H1 (cell line): Measurements from ENCODE around the gene C17orf107. TPM values are rescaled to one million over a fixed set of nuclear protein-coding genes. Genes with fewer than 3 reads are reported as not detected.
A peak's percentile ranks its signal among the peaks of the same experiment; 100 is the strongest.

Experiments
- CTCF ChIA-PET: fragments of 300-600 bp; sonication (Branson Sonifier 250); formaldehyde crosslinking; loops from one replicate; lab custom pipeline; 2021; ENCODE audit not compliant: partially characterized antibody; lab: Charles Lee
- POLR2A ChIA-PET: fragments of 300-600 bp; sonication (Branson Sonifier 250); formaldehyde crosslinking; loops from one replicate; lab custom pipeline; 2021; ENCODE audit warnings: inconsistent platforms; ENCODE audit not compliant: partially characterized antibody; lab: Charles Lee
- DNase-seq, 2 experiments: peaks; one replicate each; pipeline versions ENCODE4 v3.0.0 to v3.0.0-alpha.2; 2010 to 2022; ENCODE audit warnings: low spot score in 2 of 2, low read depth in 1 of 2, mixed read lengths in 1 of 2
- FAIRE-seq: peaks from 2 replicates; lab custom pipeline; 2011; peaks lifted over from hg19 to GRCh38; lab: Jason Lieb, UNC
- H2AFZ ChIP-seq: 2 replicates; pipeline ENCODE4 v1.8.1; 2012; ENCODE audit warnings: low read length, inconsistent platforms
- H2AK5ac ChIP-seq: 2 replicates; pipeline ENCODE4 v1.6.1; 2013; ENCODE audit warnings: low read depth, low read length
- H2BK120ac ChIP-seq: replicated peaks from 2 replicates; pipeline ENCODE3; 2013; ENCODE audit warnings: low read depth, low read length, inconsistent platforms
- H2BK12ac ChIP-seq: 2 replicates; pipeline ENCODE4 v1.6.1; 2013; ENCODE audit warnings: low read depth, low read length
- H2BK15ac ChIP-seq: 2 replicates; pipeline ENCODE4 v1.6.1; 2013; ENCODE audit warnings: low read length
- H2BK20ac ChIP-seq: 2 replicates; pipeline ENCODE4 v1.6.1; 2013; ENCODE audit warnings: low read length
- H2BK5ac ChIP-seq: 2 replicates; pipeline ENCODE4 v1.6.1; 2013; ENCODE audit warnings: low read depth, low read length
- H3K14ac ChIP-seq: 2 replicates; pipeline ENCODE4 v1.6.1; 2013; ENCODE audit warnings: inconsistent platforms; ENCODE audit not compliant: insufficient read length
- H3K18ac ChIP-seq: 2 replicates; pipeline ENCODE4 v1.6.1; 2013; ENCODE audit warnings: low read length; ENCODE audit errors: extremely low read depth
- H3K23ac ChIP-seq: 2 replicates; pipeline ENCODE4 v1.6.1; 2013; ENCODE audit warnings: inconsistent platforms; ENCODE audit not compliant: insufficient read length
- H3K23me2 ChIP-seq: 2 replicates; pipeline ENCODE4 v1.6.1; 2013; ENCODE audit warnings: low read depth, low read length
- H3K27ac ChIP-seq: 2 replicates; pipeline ENCODE4 v1.6.1; 2011; ENCODE audit warnings: low read depth, low read length, inconsistent platforms
- H3K27me3 ChIP-seq, 4 experiments: replicated peaks in 1 of 4; 1 replicate in 1 of 4; 2 replicates in 3 of 4; pipeline versions ENCODE4 v1.6.1 to v1.8.1; 2011 to 2013; ENCODE audit warnings: low read length in 3 of 4, mild to moderate bottlenecking in 3 of 4, inconsistent platforms in 2 of 4, mixed read lengths in 2 of 4, moderate library complexity in 1 of 4; ENCODE audit not compliant: control insufficient read depth in 3 of 4, insufficient read depth in 3 of 4; ENCODE audit errors: extremely low read depth in 1 of 4
- H3K36me3 ChIP-seq, 4 experiments: 2 replicates each; pipeline versions ENCODE4 v1.6.1 to v1.8.1; 2011 to 2013; ENCODE audit warnings: mild to moderate bottlenecking in 4 of 4, low read length in 3 of 4, moderate library complexity in 2 of 4, control low read depth in 1 of 4, inconsistent platforms in 1 of 4; ENCODE audit not compliant: insufficient read depth in 4 of 4, control insufficient read depth in 2 of 4
- H3K4ac ChIP-seq: replicated peaks from 2 replicates; pipeline ENCODE3; 2013; ENCODE audit warnings: low read length, low read depth, mixed read lengths, inconsistent platforms; ENCODE audit not compliant: insufficient read length
- H3K4me1 ChIP-seq, 4 experiments: replicated peaks in 1 of 4; 1 replicate in 1 of 4; 2 replicates in 3 of 4; pipeline versions ENCODE4 v1.6.1 to v1.8.1; 2011 to 2013; ENCODE audit warnings: low read length in 3 of 4, inconsistent platforms in 2 of 4, mixed read lengths in 1 of 4; ENCODE audit not compliant: insufficient read depth in 4 of 4, control insufficient read depth in 3 of 4
- H3K4me2 ChIP-seq, 2 experiments: 2 replicates each; pipeline versions ENCODE4 v1.6.1 to v1.8.1; 2011 to 2013; ENCODE audit warnings: low read depth in 2 of 2, low read length in 2 of 2, control low read depth in 1 of 2, inconsistent platforms in 1 of 2, mild to moderate bottlenecking in 1 of 2; ENCODE audit not compliant: insufficient read depth in 1 of 2
- H3K4me3 ChIP-seq, 4 experiments: fragments of 200-600, 300-600 bp in 1 of 4; sonication (generic), shearing (Covaris generic), sonication (Bioruptor Twin) in 1 of 4; 2 replicates each; pipeline versions ENCODE4 v1.5.1 to v1.8.1; 2011 to 2016; ENCODE audit warnings: low read length in 4 of 4, low read depth in 3 of 4, control low read depth in 2 of 4, inconsistent platforms in 2 of 4, mild to moderate bottlenecking in 2 of 4, mixed read lengths in 1 of 4, moderate library complexity in 1 of 4; ENCODE audit not compliant: insufficient read depth in 2 of 4; ENCODE audit errors: extremely low read depth in 1 of 4
- H3K56ac ChIP-seq: replicated peaks from 2 replicates; pipeline ENCODE3; 2013; ENCODE audit warnings: low read depth, mild to moderate bottlenecking, mixed read lengths, low read length, inconsistent platforms; ENCODE audit not compliant: insufficient read length
- H3K79me1 ChIP-seq: 2 replicates; pipeline ENCODE4 v1.6.1; 2013; ENCODE audit warnings: low read depth, low read length, control low read depth
- H3K79me2 ChIP-seq, 2 experiments: 2 replicates each; pipeline versions ENCODE4 v1.6.1 to v1.8.1; 2012 to 2013; ENCODE audit warnings: low read length in 2 of 2, mild to moderate bottlenecking in 2 of 2, inconsistent platforms in 1 of 2; ENCODE audit not compliant: insufficient read depth in 2 of 2, control insufficient read depth in 1 of 2
- H3K9ac ChIP-seq, 4 experiments: replicated peaks in 1 of 4; 1 replicate in 1 of 4; 2 replicates in 3 of 4; pipeline versions ENCODE4 v1.6.1 to v1.8.1; 2011 to 2013; ENCODE audit warnings: low read depth in 3 of 4, low read length in 3 of 4, control low read depth in 2 of 4, mild to moderate bottlenecking in 2 of 4, moderate library complexity in 2 of 4, inconsistent platforms in 1 of 4; ENCODE audit errors: extremely low read depth in 1 of 4
- H3K9me3 ChIP-seq, 2 experiments: 2 replicates each; pipeline versions ENCODE4 v1.6.1 to v1.8.1; 2012 to 2013; ENCODE audit warnings: mild to moderate bottlenecking in 2 of 2, moderate library complexity in 2 of 2, control low read depth in 1 of 2, inconsistent platforms in 1 of 2, low read depth in 1 of 2, low read length in 1 of 2, mixed read lengths in 1 of 2; ENCODE audit not compliant: insufficient read depth in 2 of 2
- H4K20me1 ChIP-seq, 2 experiments: replicated peaks in 1 of 2; 2 replicates each; pipeline versions ENCODE3 to v1.8.1; 2011 to 2013; ENCODE audit warnings: inconsistent platforms in 2 of 2, low read length in 2 of 2, mild to moderate bottlenecking in 1 of 2; ENCODE audit not compliant: insufficient read depth in 2 of 2, control insufficient read depth in 1 of 2
- H4K5ac ChIP-seq: 2 replicates; pipeline ENCODE4 v1.6.1; 2013; ENCODE audit warnings: low read length, low read depth, mixed read lengths, inconsistent platforms; ENCODE audit not compliant: insufficient read length
- H4K8ac ChIP-seq: 2 replicates; pipeline ENCODE4 v1.8.0; 2013; ENCODE audit warnings: mild to moderate bottlenecking, moderate library complexity, low read length, inconsistent platforms; ENCODE audit not compliant: insufficient read depth; ENCODE audit errors: extremely low read depth
- H4K91ac ChIP-seq: replicated peaks from 2 replicates; pipeline ENCODE3; 2013; ENCODE audit warnings: low read length, mixed read lengths, inconsistent platforms; ENCODE audit not compliant: insufficient read length
- CHD1 ChIP-seq: IDR thresholded peaks from 2 replicates; pipeline ENCODE4 v1.6.1; 2012; ENCODE audit warnings: low read depth, low read length, improper control_type of control experiment
- POLR2A ChIP-seq, 2 experiments: IDR thresholded peaks; 1 replicate in 1 of 2; 2 replicates in 1 of 2; pipeline ENCODE4 v1.6.1; 2011; ENCODE audit warnings: low read depth in 2 of 2, low read length in 2 of 2, mild to moderate bottlenecking in 2 of 2; ENCODE audit errors: control extremely low read depth in 1 of 2
- POLR2AphosphoS5 ChIP-seq: IDR thresholded peaks from 2 replicates; pipeline ENCODE4 v1.6.1; 2011; ENCODE audit warnings: low read depth, low read length
- SIN3A ChIP-seq, 2 experiments: IDR thresholded peaks in 1 of 2; conservative IDR thresholded peaks in 1 of 2; 2 replicates each; pipeline ENCODE4 v1.6.1; 2011 to 2012; ENCODE audit warnings: low read length in 2 of 2, improper control_type of control experiment in 1 of 2, low read depth in 1 of 2, mild to moderate bottlenecking in 1 of 2
- WGBS, 2 experiments: shearing (Covaris generic) in 1 of 2; methylation state at CpG; one replicate each; pipeline versions ENCODE4 v1.1.6 to v1.1.7; 2013 to 2015; ENCODE audit warnings: low lambda C conversion rate in 2 of 2, mixed read lengths in 2 of 2, inconsistent platforms in 1 of 2, low coverage in 1 of 2, missing lambda C conversion rate in 1 of 2; ENCODE audit not compliant: insufficient replicate concordance in 2 of 2, insufficient coverage in 1 of 2, insufficient read length in 1 of 2; ENCODE audit errors: extremely low coverage in 1 of 2, missing lambda C conversion rate in 1 of 2; 5-methylcytosine and 5-hydroxymethylcytosine counted together
- polyA plus RNA-seq, 7 experiments: library from polyadenylated mRNA; depleted of rRNA in 3 of 7; stranded (reverse) in 5 of 7; unstranded in 2 of 7; fragments of >200 nt in 5 of 7; fragments of 200-250 nt in 2 of 7; gene quantifications; 1 replicate in 5 of 7; 2 replicates in 1 of 7; 4 replicates in 1 of 7; pipeline versions ENCODE4 v1.2.1 to v1.2.3, GENCODE V29; 2011 to 2013; ENCODE audit warnings: missing spikeins in 2 of 7, mixed read lengths in 2 of 7
- total RNA-seq: library from RNA; stranded (reverse); fragmentation: NEBNext Ultra II Directional; extraction: Animal tissue kit (Norgen Biotek cat#: 25700); gene quantifications from 2 replicates; pipeline ENCODE4 v1.2.1, GENCODE V29; 2021

C17orf107 gene
- total and polyA plus RNA-seq, 2 of the 8 experiments (the other 6 are each of a cell fraction or from before 2014, with no cell fraction given): 0.39 to 0.45 TPM

GRCh38 chr17:4944554-4945175 lies 45.3 kb downstream of the C17orf107 start:
- no peak overlapping the region for H3K18ac ChIP-seq
- H3K56ac ChIP-seq: no peak overlapping the region
- H3K4ac ChIP-seq: no peak overlapping the region
- no peaks in the 10 kb centered on the region for H3K27me3 ChIP-seq
- H4K91ac ChIP-seq: no peak overlapping the region
- DNase-seq (no peak), FAIRE-seq (no peak)
- H3K9ac ChIP-seq: no peak overlapping the region; a peak in 1 of 7 replicates
- H3K23me2 ChIP-seq: peaks cover 19% of the 10 kb centered on the region
- H2AK5ac ChIP-seq: no peak overlapping the region
- H4K5ac ChIP-seq: no peak overlapping the region
- H3K36me3 ChIP-seq: peaks cover 8 to 42% (median 28%) of the 10 kb centered on the region in 4 experiments
- peak overlapping the region in 1 of 2 experiments; percentile 95; a peak in 1 of 4 replicates for H3K4me2 ChIP-seq
- no peak overlapping the region for H2BK15ac ChIP-seq
- peaks cover 2% of the 10 kb centered on the region; the same call in 1 of the 2 replicates for H3K79me1 ChIP-seq
- no peaks in the 10 kb centered on the region for H3K9me3 ChIP-seq
- TF ChIP-seq POLR2A (IDR thresholded peaks at IDR 0.05; ENCODE audit: control extremely low read depth in 1 of 2, low read depth in 2 of 2, low read length in 2 of 2): peak in 1 of 2 experiments; percentile 83; a peak in 2 of 3 replicates
- peak; percentile 80; the same call in 1 of the 2 replicates for TF ChIP-seq POLR2AphosphoS5
- TF ChIP-seq CHD1: no peak
- TF ChIP-seq SIN3A (conservative IDR thresholded peaks at IDR 0.05 in 1 of 2, IDR thresholded peaks at IDR 0.05 in 1 of 2; ENCODE audit: low read depth in 1 of 2, low read length in 2 of 2): 0 out of 4 replicates have a peak, but pooled peaks of 1 of the 2 experiments have one; percentile 40
- H3K4me3 ChIP-seq: no peak overlapping the region
- H2BK20ac ChIP-seq: no peak overlapping the region
- H3K23ac ChIP-seq: no peak overlapping the region
- H4K8ac ChIP-seq: peak overlapping the region; percentile 48; the same call in 1 of the 2 replicates
- no peak overlapping the region for H3K14ac ChIP-seq
- H2BK12ac ChIP-seq: no peak overlapping the region
- H2BK5ac ChIP-seq: no peak overlapping the region; the same call in 1 of the 2 replicates
- no peak overlapping the region for H2AFZ ChIP-seq
- peak overlapping the region; percentile 33; the same call in 1 of the 2 replicates for H3K27ac ChIP-seq
- H4K20me1 ChIP-seq: peaks cover 16 to 23% of the 10 kb centered on the region in 2 experiments
- ChIA-PET POLR2A (interaction anchor here (0.6 to 32.4 kb wide), 12 partner anchors 2 to 213 kb away, joined by 3 to 987 read pairs (median 4); partner anchors contain the start of genes C17orf107, ENO3, MED11 and PFN1), CTCF (interaction anchor here (1.5 kb wide), 1 partner anchor 36 kb away, joined by 5 read pairs; no protein-coding TSS in a partner anchor)
- H3K79me2 ChIP-seq: peaks cover 8 to 57% of the 10 kb centered on the region in 2 experiments
- 81% methylated on average over 8 of the region's 8 CpGs; no CpG with 5 or more reads in 1 of the 2 experiments for WGBS, 2 experiments
- peaks cover 3 to 10% (median 5%) of the 10 kb centered on the region in 4 experiments; a peak in 6 of 7 replicates for H3K4me1 ChIP-seq
- no peak overlapping the region for H2BK120ac ChIP-seq
